MM.1S (cell line): ENCODE measurements around the gene PEX19.

Source experiments
- DNase-seq: peaks from one replicate; pipeline ENCODE4 v3.0.0-alpha.2; 2015
- H2AFZ ChIP-seq: fragments of 300-600 bp; sonication (generic); 2 replicates; pipeline ENCODE4 v1.6.0; 2016; ENCODE audit warnings: antibody characterized with exemption, low read length
- H3F3A ChIP-seq: fragments of 300-600 bp; sonication (generic); 2 replicates; pipeline ENCODE4 v1.6.1; 2016; ENCODE audit warnings: mild to moderate bottlenecking, antibody characterized with exemption, low read length, moderate library complexity, mixed read lengths; ENCODE audit not compliant: insufficient read depth
- H3K27ac ChIP-seq: fragments of 300-600 bp; sonication (generic); 2 replicates; pipeline ENCODE4 v1.5.1; 2016; ENCODE audit warnings: mild to moderate bottlenecking, low read length
- H3K27me3 ChIP-seq: fragments of 300-600 bp; sonication (generic); replicated peaks from 2 replicates; pipeline ENCODE4 v1.6.0; 2016; ENCODE audit warnings: low read length; ENCODE audit not compliant: insufficient read depth
- H3K36me3 ChIP-seq: fragments of 300-600 bp; sonication (generic); replicated peaks from 2 replicates; pipeline ENCODE4 v1.6.1; 2016; ENCODE audit warnings: mild to moderate bottlenecking, low read length, mixed read lengths; ENCODE audit not compliant: insufficient read depth
- H3K4me1 ChIP-seq: fragments of 300-600 bp; sonication (generic); 2 replicates; pipeline ENCODE4 v1.6.1; 2016; ENCODE audit warnings: low read length, mixed read lengths
- H3K4me2 ChIP-seq: fragments of 300-600 bp; sonication (generic); 2 replicates; pipeline ENCODE4 v1.6.0; 2016; ENCODE audit warnings: low read depth, low read length
- H3K4me3 ChIP-seq: fragments of 300-600 bp; sonication (generic); 2 replicates; pipeline ENCODE4 v1.5.1; 2016; ENCODE audit warnings: low read length, mixed read lengths
- H3K79me2 ChIP-seq: fragments of 300-600 bp; sonication (generic); 2 replicates; pipeline ENCODE4 v1.6.1; 2016; ENCODE audit warnings: mixed run types, low read length, mixed read lengths
- H3K9ac ChIP-seq: fragments of 300-600 bp; sonication (generic); 2 replicates; pipeline ENCODE4 v1.6.1; 2016; ENCODE audit warnings: low read length, mixed read lengths
- H3K9me2 ChIP-seq: fragments of 300-600 bp; sonication (generic); replicated peaks from 2 replicates; pipeline ENCODE4 v1.6.1; 2016; ENCODE audit warnings: mild to moderate bottlenecking, low read length, mixed read lengths; ENCODE audit not compliant: insufficient read depth
- H3K9me3 ChIP-seq: fragments of 300-600 bp; sonication (generic); replicated peaks from 2 replicates; pipeline ENCODE4 v1.6.1; 2016; ENCODE audit warnings: mild to moderate bottlenecking, low read length, mixed read lengths; ENCODE audit not compliant: insufficient read depth
- H4K20me1 ChIP-seq: fragments of 300-600 bp; sonication (generic); 2 replicates; pipeline ENCODE4 v1.6.1; 2016; ENCODE audit warnings: mild to moderate bottlenecking, low read length, moderate library complexity, mixed read lengths; ENCODE audit not compliant: insufficient read depth
- EZH2 ChIP-seq: fragments of 300-600 bp; sonication (generic); optimal IDR thresholded peaks from 2 replicates; pipeline ENCODE3; 2017; ENCODE audit warnings: low read depth, mild to moderate bottlenecking, antibody characterized with exemption, low read length, mixed read lengths
- EZH2phosphoT487 ChIP-seq: fragments of 300-600 bp; sonication (generic); IDR thresholded peaks from 2 replicates; pipeline ENCODE4 v1.6.1; 2018; ENCODE audit warnings: antibody characterized with exemption, low read length
- TF ChIP-seq, protein P1 (sequence below): fragments of 300-600 bp; sonication (generic); IDR thresholded peaks from 2 replicates; pipeline ENCODE4 v1.5.1; 2016; ENCODE audit warnings: antibody characterized with exemption, low read length, mixed read lengths

Gene PEX19

DNA sequence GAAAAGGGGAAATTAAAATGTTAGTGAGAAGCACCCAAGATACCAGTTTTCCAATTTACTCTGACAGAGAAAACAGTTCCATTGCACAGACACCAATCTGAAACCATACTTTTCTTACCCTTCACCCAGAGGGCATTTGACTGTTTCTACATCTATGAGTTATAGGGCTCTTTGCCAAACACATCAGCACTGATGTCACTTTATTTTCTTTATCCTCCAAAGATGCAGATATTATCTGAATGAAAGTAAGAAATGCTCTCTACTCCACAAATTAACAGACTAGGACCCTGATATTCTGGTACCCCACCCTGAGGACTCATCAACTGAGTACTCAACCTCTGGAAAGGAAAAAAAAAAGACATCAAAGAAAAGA, 24.2 kb upstream of the PEX19 start:
- Histone ChIP-seq H3K79me2 (no peaks in the 10 kb centered on the region), H3K27me3 (no peaks in the 10 kb centered on the region), H3K27ac (no peak overlapping the region), H3F3A (no peaks in the 10 kb centered on the region), H3K4me1 (no peaks in the 10 kb centered on the region), H3K4me2 (no peak overlapping the region), H2AFZ (no peak overlapping the region), H3K9me3 (no peaks in the 10 kb centered on the region), H3K9me2 (no peaks in the 10 kb centered on the region), H3K9ac (no peak overlapping the region), H3K4me3 (no peak overlapping the region), H3K36me3 (peaks cover 32% of the 10 kb centered on the region), H4K20me1 (no peaks in the 10 kb centered on the region)
- no peak for DNase-seq
- TF ChIP-seq EZH2phosphoT487, result no peak
- TF ChIP-seq, protein P1, sequence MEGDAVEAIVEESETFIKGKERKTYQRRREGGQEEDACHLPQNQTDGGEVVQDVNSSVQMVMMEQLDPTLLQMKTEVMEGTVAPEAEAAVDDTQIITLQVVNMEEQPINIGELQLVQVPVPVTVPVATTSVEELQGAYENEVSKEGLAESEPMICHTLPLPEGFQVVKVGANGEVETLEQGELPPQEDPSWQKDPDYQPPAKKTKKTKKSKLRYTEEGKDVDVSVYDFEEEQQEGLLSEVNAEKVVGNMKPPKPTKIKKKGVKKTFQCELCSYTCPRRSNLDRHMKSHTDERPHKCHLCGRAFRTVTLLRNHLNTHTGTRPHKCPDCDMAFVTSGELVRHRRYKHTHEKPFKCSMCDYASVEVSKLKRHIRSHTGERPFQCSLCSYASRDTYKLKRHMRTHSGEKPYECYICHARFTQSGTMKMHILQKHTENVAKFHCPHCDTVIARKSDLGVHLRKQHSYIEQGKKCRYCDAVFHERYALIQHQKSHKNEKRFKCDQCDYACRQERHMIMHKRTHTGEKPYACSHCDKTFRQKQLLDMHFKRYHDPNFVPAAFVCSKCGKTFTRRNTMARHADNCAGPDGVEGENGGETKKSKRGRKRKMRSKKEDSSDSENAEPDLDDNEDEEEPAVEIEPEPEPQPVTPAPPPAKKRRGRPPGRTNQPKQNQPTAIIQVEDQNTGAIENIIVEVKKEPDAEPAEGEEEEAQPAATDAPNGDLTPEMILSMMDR, result no peak
- TF ChIP-seq EZH2, result no peak

DNA sequence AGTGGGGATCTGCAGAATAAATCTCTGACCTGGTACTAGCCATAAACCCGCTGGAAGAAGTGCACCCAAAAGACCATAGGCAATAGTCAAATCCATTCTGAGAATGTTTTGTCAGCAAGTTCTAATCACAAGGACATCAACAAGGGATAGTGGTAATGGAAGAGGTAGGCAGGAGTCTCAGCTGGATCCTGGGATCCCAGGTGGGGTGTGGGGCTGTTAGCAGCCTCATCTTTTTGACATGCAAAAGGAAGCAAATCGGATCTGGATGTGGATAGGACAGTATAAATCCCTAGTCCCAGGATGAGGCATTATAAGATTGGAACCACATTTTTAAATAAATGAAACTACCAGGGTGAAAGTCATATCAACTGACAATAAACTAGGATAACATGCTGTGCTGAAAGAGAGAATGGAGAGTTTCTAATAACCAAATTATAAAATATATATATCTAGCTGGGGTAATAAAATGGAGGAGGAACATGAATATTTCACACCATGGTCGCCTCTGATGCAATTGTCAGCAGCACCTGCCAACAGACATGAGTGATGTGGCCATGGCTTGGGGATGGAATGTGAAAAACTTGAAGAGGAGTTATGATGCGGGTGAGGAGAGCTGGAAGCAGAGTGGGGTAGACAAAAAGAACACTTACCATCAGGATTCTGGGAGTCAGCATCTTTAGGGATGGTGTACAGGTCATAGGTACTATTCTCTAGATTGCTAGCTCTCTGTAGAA, 23.7 kb upstream of the PEX19 start:
- no peak overlapping the region for H3K4me2 ChIP-seq
- no peak for TF ChIP-seq EZH2
- TF ChIP-seq, protein P1, result no peak
- no peak for TF ChIP-seq EZH2phosphoT487
- no peak overlapping the region for H3K4me3 ChIP-seq
- no peaks in the 10 kb centered on the region for H3K4me1 ChIP-seq
- no peak overlapping the region for H3K9ac ChIP-seq
- no peaks in the 10 kb centered on the region for H4K20me1 ChIP-seq
- H3K27ac ChIP-seq, result no peak overlapping the region
- no peak for DNase-seq
- no peaks in the 10 kb centered on the region for H3K27me3 ChIP-seq
- H3K79me2 ChIP-seq, result no peaks in the 10 kb centered on the region
- peaks cover 30% of the 10 kb centered on the region for H3K36me3 ChIP-seq
- H3F3A ChIP-seq, result no peaks in the 10 kb centered on the region
- no peaks in the 10 kb centered on the region for H3K9me3 ChIP-seq
- no peak overlapping the region for H2AFZ ChIP-seq
- no peaks in the 10 kb centered on the region for H3K9me2 ChIP-seq

DNA sequence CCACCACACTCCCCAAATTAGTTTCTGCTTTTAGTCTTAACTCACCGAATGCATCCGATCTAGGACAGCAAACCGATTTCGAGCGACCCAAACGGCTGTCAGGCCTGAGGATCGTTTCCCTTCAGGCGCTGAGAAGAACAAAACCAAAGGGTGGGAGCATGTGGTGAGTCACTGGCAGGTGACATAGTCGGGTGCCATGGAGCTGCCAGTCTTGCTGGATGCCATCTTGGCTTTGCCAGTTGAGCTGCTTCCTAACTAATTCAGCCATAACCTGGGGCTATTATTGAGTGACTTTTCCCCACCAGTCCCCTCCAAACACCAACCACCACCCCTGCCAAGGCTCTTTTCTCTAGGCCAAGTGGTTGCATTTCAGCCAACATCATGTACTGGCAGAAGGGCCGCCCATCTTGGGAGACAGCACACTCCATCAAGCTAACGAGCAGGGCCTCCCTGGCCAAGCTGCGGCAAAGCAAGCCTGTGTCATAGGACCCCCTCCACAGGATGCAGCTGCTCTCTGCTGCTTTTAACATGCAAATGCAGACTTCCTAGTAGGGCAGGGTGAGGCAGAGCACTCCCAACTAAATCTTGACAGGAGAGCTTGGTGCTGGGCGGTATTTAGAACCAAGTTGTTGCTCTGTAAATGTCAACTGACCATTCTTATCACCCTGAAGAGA, 22.3 kb upstream of the PEX19 start:
- TF ChIP-seq, protein P1, result no peak
- TF ChIP-seq EZH2, result no peak
- TF ChIP-seq EZH2phosphoT487, result no peak
- Histone ChIP-seq H3K27ac (no peak overlapping the region), H3K36me3 (peaks cover 25% of the 10 kb centered on the region)

More for the DNA sequence above, 22.3 kb upstream of the PEX19 start:
- H3K79me2 ChIP-seq, result no peaks in the 10 kb centered on the region
- H3K9ac ChIP-seq, result no peak overlapping the region
- no peak overlapping the region for H2AFZ ChIP-seq
- DNase-seq, result no peak
- H3K4me2 ChIP-seq, result no peak overlapping the region
- no peaks in the 10 kb centered on the region for H4K20me1 ChIP-seq
- no peaks in the 10 kb centered on the region for H3K9me3 ChIP-seq
- no peaks in the 10 kb centered on the region for H3F3A ChIP-seq
- H3K9me2 ChIP-seq, result no peaks in the 10 kb centered on the region
- H3K4me3 ChIP-seq, result no peak overlapping the region
- H3K27me3 ChIP-seq, result no peaks in the 10 kb centered on the region
- no peaks in the 10 kb centered on the region for H3K4me1 ChIP-seq
